Testis (tissue), 3 donors: ENCODE measurements around the gene C7orf25. TPM values are rescaled to one million over a fixed set of nuclear protein-coding genes. Genes with fewer than 3 reads are reported as not detected.

Experiments used
- DNase-seq: peaks from one replicate; pipeline ENCODE4 v3.0.0-alpha.2; 2019
- H3K27ac ChIP-seq, 2 donors: fragments of 200-600 bp; sonication (generic); one replicate each; pipeline ENCODE4 v1.5.1; 2019
- H3K27me3 ChIP-seq: fragments of 200-600 bp; sonication (generic); one replicate; pipeline ENCODE4 v1.5.1; 2019
- H3K36me3 ChIP-seq: fragments of 200-600 bp; sonication (generic); one replicate; pipeline ENCODE4 v1.5.1; 2017; ENCODE audit warnings: low read depth; ENCODE audit errors: missing control alignments
- H3K4me1 ChIP-seq: fragments of 200-600 bp; sonication (generic); one replicate; pipeline ENCODE4 v1.5.1; 2019
- H3K4me3 ChIP-seq, 2 donors: fragments of 200-600 bp; sonication (generic); one replicate each; pipeline ENCODE4 v1.5.1; 2017 to 2019
- H3K9me3 ChIP-seq: fragments of 200-600 bp; sonication (generic); one replicate; pipeline ENCODE4 v1.5.1; 2017
- CTCF ChIP-seq, 3 experiments: fragments of 450-650 bp in 2 of 3; fragments of 200-600 bp in 1 of 3; sonication (generic) in 1 of 3; IDR thresholded peaks; one replicate each; pipeline ENCODE4 v1.5.1; 2016 to 2019; ENCODE audit warnings: antibody characterized with exemption in 3 of 3, mild to moderate bottlenecking in 2 of 3, moderate library complexity in 1 of 3
- POLR2A ChIP-seq: fragments of 450-650 bp; IDR thresholded peaks from one replicate; pipeline ENCODE4 v1.6.1; 2017; ENCODE audit warnings: antibody characterized with exemption, mild to moderate bottlenecking, moderate library complexity
- WGBS, 2 donors: methylation state at CpG; one replicate each; pipeline ENCODE4 v1.1.5; 2018; 5-methylcytosine and 5-hydroxymethylcytosine counted together
- intact Hi-C: fragments of 100-400 bp; cut with DNase I; formaldehyde crosslinking; loops from one replicate; pipeline ENCODE4 v1.15.1; 2023; ENCODE audit warnings: low total_unique reads
- polyA plus RNA-seq: library from polyadenylated mRNA; stranded (reverse); fragments of 350-450 nt; fragmentation: Illumina TruSeq; extraction: RNeasy Lipid Tissue Mini Kit (QIAGEN cat#74804); gene quantifications from one replicate; pipeline ENCODE4 v1.2.3, GENCODE V29; 2014; ENCODE audit warnings: low read depth, low replicate concordance; ENCODE audit not compliant: insufficient read depth
- total RNA-seq, 2 donors: library from RNA; depleted of rRNA; stranded (reverse); fragments of >200 nt; gene quantifications; one replicate each; pipeline ENCODE4 v1.2.3, GENCODE V29; 2016

Gene C7orf25
- total and polyA plus RNA-seq, 3 donors from 2014 or later: 4.7 to 23.5 (median 21.2) TPM

- Histone ChIP-seq H3K4me1 (peaks cover 5% of the 10 kb centered on the region), H3K4me3 (no peak overlapping the region), H3K9me3 (no peaks in the 10 kb centered on the region), H3K36me3 (no peaks in the 10 kb centered on the region), H3K27me3 (no peaks in the 10 kb centered on the region), H3K27ac (no peak overlapping the region)
- DNase-seq: no peak
- WGBS, 2 donors: 87 to 93% methylated on average over 1 of the region's 1 CpG
- intact Hi-C loops: no loop called here
- TF ChIP-seq POLR2A: no peak
- no peak for TF ChIP-seq CTCF (IDR thresholded peaks at IDR 0.05)
Observed at GRCh38 chr7:42925630-42926029, 13.8 kb upstream of the C7orf25 start.

- Histone ChIP-seq H3K27ac (no peak overlapping the region), H3K27me3 (no peaks in the 10 kb centered on the region), H3K9me3 (no peaks in the 10 kb centered on the region), H3K4me3 (no peak overlapping the region), H3K4me1 (no peaks in the 10 kb centered on the region), H3K36me3 (no peaks in the 10 kb centered on the region)
- TF ChIP-seq CTCF (IDR thresholded peaks at IDR 0.05) (no peak), POLR2A (no peak)
- intact Hi-C loops: no loop called here
- 84 to 90% methylated on average over 5 of the region's 5 CpGs for WGBS, 2 donors
- no peak for DNase-seq
Observed at GRCh38 chr7:42924223-42924838, 12.5 kb upstream of the C7orf25 start.

GRCh38 chr7:42922017-42922753 lies 10.3 kb upstream of the C7orf25 start:
- no peaks in the 10 kb centered on the region for H3K36me3 ChIP-seq
- WGBS, 2 donors: 89 to 92% methylated on average over 3 of the region's 3 CpGs
- no peak for TF ChIP-seq CTCF (IDR thresholded peaks at IDR 0.05)
- TF ChIP-seq POLR2A: no peak
- no peaks in the 10 kb centered on the region for H3K27me3 ChIP-seq
- H3K9me3 ChIP-seq: no peaks in the 10 kb centered on the region
- no peak overlapping the region for H3K27ac ChIP-seq
- H3K4me3 ChIP-seq: no peak overlapping the region
- no peaks in the 10 kb centered on the region for H3K4me1 ChIP-seq
- intact Hi-C loops: no loop called here
- DNase-seq: no peak

GRCh38 chr7:42915356-42915755 lies 3.5 kb upstream of the C7orf25 start:
- WGBS, 2 donors: 10 to 16% methylated on average over 1 of the region's 1 CpG
- intact Hi-C loops: no loop called here
- Histone ChIP-seq H3K9me3 (no peaks in the 10 kb centered on the region), H3K4me1 (peaks cover 24% of the 10 kb centered on the region), H3K4me3 (no peak overlapping the region), H3K27me3 (no peaks in the 10 kb centered on the region), H3K27ac (peak overlapping the region; percentile 2 to 67), H3K36me3 (no peaks in the 10 kb centered on the region)
- TF ChIP-seq CTCF (IDR thresholded peaks at IDR 0.05): no peak
- no peak for TF ChIP-seq POLR2A
- no peak for DNase-seq
